ENCODE results near the gene MLC1. TPM values are rescaled to one million over a fixed set of nuclear protein-coding genes. Genes with fewer than 3 reads are reported as not detected.

Gene MLC1
- total RNA-seq, 1 donor from 2014 or later: 0.66 TPM

- intact Hi-C loops (cut with micrococcal nuclease): no loop called here
- H3K4me1 ChIP-seq: no peaks in the 10 kb centered on the region
- no peak overlapping the region for H3K4me3 ChIP-seq
- H3K9me3 ChIP-seq (replicated peaks): no peaks in the 10 kb centered on the region
- DNase-seq: no peak
- peaks cover 16% of the 10 kb centered on the region for H3K27me3 ChIP-seq (ENCODE audit: low read depth)
- no peaks in the 10 kb centered on the region for H3K36me3 ChIP-seq
- H3K27ac ChIP-seq (replicated peaks): no peak overlapping the region
- no peak for TF ChIP-seq CTCF (IDR thresholded peaks at IDR 0.05; ENCODE audit: borderline replicate concordance)
Measured at GRCh38 chr22:50081426-50082196, 3.6 kb downstream of the MLC1 start.

GRCh38 chr22:50080077-50080465 lies 5.2 kb downstream of the MLC1 start:
- intact Hi-C loops (cut with micrococcal nuclease): no loop called here
- peaks cover 16% of the 10 kb centered on the region for H3K27me3 ChIP-seq (ENCODE audit: low read depth)

GRCh38 chr22:50078761-50079160 lies 6.5 kb downstream of the MLC1 start:
- intact Hi-C loops (cut with micrococcal nuclease): no loop called here
- Histone ChIP-seq H3K4me1 (no peaks in the 10 kb centered on the region), H3K9me3 (replicated peaks) (no peaks in the 10 kb centered on the region), H3K4me3 (no peak overlapping the region), H3K27me3 (ENCODE audit: low read depth) (peaks cover 25% of the 10 kb centered on the region), H3K27ac (replicated peaks) (no peak overlapping the region), H3K36me3 (no peaks in the 10 kb centered on the region)
- DNase-seq: no peak
- no peak for TF ChIP-seq CTCF (IDR thresholded peaks at IDR 0.05; ENCODE audit: borderline replicate concordance)

More at GRCh38 chr22:50080077-50080465, 5.2 kb downstream of the MLC1 start:
- Histone ChIP-seq H3K36me3 (no peaks in the 10 kb centered on the region), H3K9me3 (replicated peaks) (no peaks in the 10 kb centered on the region), H3K4me1 (no peaks in the 10 kb centered on the region), H3K27ac (replicated peaks) (no peak overlapping the region), H3K4me3 (no peak overlapping the region)
- no peak for DNase-seq
- no peak for TF ChIP-seq CTCF (IDR thresholded peaks at IDR 0.05; ENCODE audit: borderline replicate concordance)

- Histone ChIP-seq H3K4me3 (no peak overlapping the region), H3K27me3 (ENCODE audit: low read depth) (peaks cover 28% of the 10 kb centered on the region), H3K9me3 (replicated peaks) (no peaks in the 10 kb centered on the region), H3K36me3 (no peaks in the 10 kb centered on the region), H3K27ac (replicated peaks) (no peak overlapping the region), H3K4me1 (no peaks in the 10 kb centered on the region)
- no peak for DNase-seq
- intact Hi-C loops (cut with micrococcal nuclease): no loop called here
- no peak for TF ChIP-seq CTCF (IDR thresholded peaks at IDR 0.05; ENCODE audit: borderline replicate concordance)
Measured at GRCh38 chr22:50078246-50078645, 7.0 kb downstream of the MLC1 start.

- H3K4me1 ChIP-seq: no peaks in the 10 kb centered on the region
- intact Hi-C loops (cut with micrococcal nuclease): no loop called here
- H3K9me3 ChIP-seq (replicated peaks): no peaks in the 10 kb centered on the region
- TF ChIP-seq CTCF (IDR thresholded peaks at IDR 0.05; ENCODE audit: borderline replicate concordance): no peak
- H3K36me3 ChIP-seq: no peaks in the 10 kb centered on the region
- DNase-seq: no peak
- H3K27ac ChIP-seq (replicated peaks): no peak overlapping the region
- no peak overlapping the region for H3K4me3 ChIP-seq
- peaks cover 42% of the 10 kb centered on the region for H3K27me3 ChIP-seq (ENCODE audit: low read depth)
Measured at GRCh38 chr22:50076646-50077535, 8.3 kb downstream of the MLC1 start.

Data from left ventricle myocardium inferior (tissue), 1 donor.